Measurements from ENCODE around the gene SPINT3. TPM values are rescaled to one million over a fixed set of nuclear protein-coding genes. Genes with fewer than 3 reads are reported as not detected.

The SPINT3 gene
- total RNA-seq, 2 experiments from 2014 or later = not detected

GRCh38 chr20:45496166-45496565 is 19.3 kb downstream of the SPINT3 start:
- no peak for ATAC-seq (ENCODE audit: poor library complexity)
- Mint-ChIP-seq H3K36me3 (ENCODE audit: low read depth) (no peaks in the 10 kb centered on the region), H3K4me3 (no peak overlapping the region), H3K9me3 (no peaks in the 10 kb centered on the region), H3K4me1 (ENCODE audit: low read depth) (no peaks in the 10 kb centered on the region), H3K27me3 (peaks cover 39% of the 10 kb centered on the region), H3K27ac (no peak overlapping the region)
- no peak overlapping the region for H3K4me3 ChIP-seq (ENCODE audit: low read length)
- H3K27ac ChIP-seq (ENCODE audit: low read depth in 1 of 2, low read length in 2 of 2) = no peak overlapping the region
- H3K27me3 ChIP-seq (ENCODE audit: control insufficient read depth in 1 of 2, insufficient read depth in 2 of 2, low read length in 2 of 2) = peaks cover 8 to 20% of the 10 kb centered on the region in 2 experiments
- no peak for DNase-seq
- no peaks in the 10 kb centered on the region for H3K9me3 ChIP-seq (ENCODE audit: control insufficient read depth in 1 of 2, insufficient read depth in 1 of 2, low read length in 2 of 2)
- TF ChIP-seq CTCF (IDR thresholded peaks at IDR 0.05) = no peak
- H3K36me3 ChIP-seq (ENCODE audit: insufficient read depth, low read length) = no peaks in the 10 kb centered on the region
- CTCF ChIA-PET = no interaction called here
- intact Hi-C loops (cut with DNase I, micrococcal nuclease) = no loop called here
- H3K4me1 ChIP-seq (ENCODE audit: insufficient read depth, low read length) = no peaks in the 10 kb centered on the region
- POLR2A ChIA-PET = no interaction called here

- ATAC-seq (ENCODE audit: poor library complexity) (no peak), DNase-seq (peak in 2 of 14 experiments; percentile 19 to 20)
- intact Hi-C loops (cut with DNase I, micrococcal nuclease) = no loop called here
- no peaks in the 10 kb centered on the region for H3K9me3 ChIP-seq (ENCODE audit: control insufficient read depth in 1 of 2, insufficient read depth in 1 of 2, low read length in 2 of 2)
- no peaks in the 10 kb centered on the region for H3K36me3 ChIP-seq (ENCODE audit: insufficient read depth, low read length)
- POLR2A ChIA-PET = no interaction called here
- TF ChIP-seq CTCF (IDR thresholded peaks at IDR 0.05) = no peak
- H3K4me1 ChIP-seq (ENCODE audit: insufficient read depth, low read length) = no peaks in the 10 kb centered on the region
- H3K27me3 ChIP-seq (ENCODE audit: control insufficient read depth in 1 of 2, insufficient read depth in 2 of 2, low read length in 2 of 2) = peaks cover 8 to 16% of the 10 kb centered on the region in 2 experiments
- no peak overlapping the region for H3K4me3 ChIP-seq (ENCODE audit: low read length)
- no peak overlapping the region for H3K27ac ChIP-seq (ENCODE audit: low read depth in 1 of 2, low read length in 2 of 2)
- Mint-ChIP-seq H3K27me3 (peaks cover 39% of the 10 kb centered on the region), H3K9me3 (no peaks in the 10 kb centered on the region), H3K36me3 (ENCODE audit: low read depth) (no peaks in the 10 kb centered on the region), H3K4me1 (ENCODE audit: low read depth) (no peaks in the 10 kb centered on the region), H3K4me3 (no peak overlapping the region), H3K27ac (no peak overlapping the region)
- CTCF ChIA-PET = no interaction called here
Observed at GRCh38 chr20:45495501-45495941, 19.9 kb downstream of the SPINT3 start.

- POLR2A ChIA-PET = no interaction called here
- DNase-seq (no peak), ATAC-seq (ENCODE audit: poor library complexity) (no peak)
- intact Hi-C loops (cut with DNase I, micrococcal nuclease) = no loop called here
- Histone ChIP-seq H3K4me3 (ENCODE audit: low read length) (no peak overlapping the region), H3K27ac (ENCODE audit: low read depth in 1 of 2, low read length in 2 of 2) (no peak overlapping the region), H3K36me3 (ENCODE audit: insufficient read depth, low read length) (no peaks in the 10 kb centered on the region), H3K4me1 (ENCODE audit: insufficient read depth, low read length) (no peaks in the 10 kb centered on the region), H3K27me3 (ENCODE audit: control insufficient read depth in 1 of 2, insufficient read depth in 2 of 2, low read length in 2 of 2) (peaks cover 6% of the 10 kb centered on the region in 2 experiments), H3K9me3 (ENCODE audit: control insufficient read depth in 1 of 2, insufficient read depth in 1 of 2, low read length in 2 of 2) (no peaks in the 10 kb centered on the region)
- CTCF ChIA-PET = no interaction called here
- no peaks in the 10 kb centered on the region for H3K4me1 Mint-ChIP-seq (ENCODE audit: low read depth)
- H3K27me3 Mint-ChIP-seq = peaks cover 64% of the 10 kb centered on the region
- no peaks in the 10 kb centered on the region for H3K36me3 Mint-ChIP-seq (ENCODE audit: low read depth)
- H3K9me3 Mint-ChIP-seq = no peaks in the 10 kb centered on the region
- H3K4me3 Mint-ChIP-seq = no peak overlapping the region
- no peak overlapping the region for H3K27ac Mint-ChIP-seq
- no peak for TF ChIP-seq CTCF (IDR thresholded peaks at IDR 0.05)
Observed at GRCh38 chr20:45489083-45489531, 26.3 kb downstream of the SPINT3 start.

Measured in CD4-positive, alpha-beta T cell (primary cell).